ENCODE data around the gene RBFOX1.

DNA sequence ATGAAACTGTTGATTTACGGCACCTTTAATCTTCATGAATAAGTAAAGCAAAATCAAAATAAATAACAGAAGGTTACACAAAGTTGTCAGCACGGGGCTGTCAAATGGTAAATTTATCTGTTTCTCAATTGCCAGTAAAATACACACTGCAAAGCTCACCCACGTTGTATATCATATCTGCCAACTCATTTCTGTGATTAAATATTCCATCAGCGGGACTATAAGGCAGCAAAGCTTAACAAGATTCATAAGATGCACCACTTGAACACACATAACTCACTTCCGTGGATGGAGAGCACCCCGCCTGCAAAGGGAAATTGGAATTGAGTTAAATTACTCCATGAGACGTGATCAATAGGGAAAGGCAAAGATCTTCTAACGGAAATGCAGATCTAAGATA lies 280.0 kb downstream of the RBFOX1 start:
- TF ChIP-seq EZH2 (IDR thresholded peaks at IDR 0.05; ENCODE audit: borderline replicate concordance, low read length) (no peak), CTCF (conservative IDR thresholded peaks at IDR 0.05 in 1 of 2, IDR thresholded peaks at IDR 0.05 in 1 of 2; ENCODE audit: extremely low read depth in 1 of 2, insufficient read depth in 1 of 2, low read depth in 1 of 2, low read length in 2 of 2) (no peak)

Measured in mammary epithelial cell (primary cell).